Hepatocyte (in vitro differentiated cells): ENCODE measurements around the gene ATP2C2. TPM values are rescaled to one million over a fixed set of nuclear protein-coding genes. Genes with fewer than 3 reads are reported as not detected.

Experiments used
- DNase-seq: peaks from one replicate; pipeline ENCODE4 v3.0.0-alpha.2; 2016; ENCODE audit warnings: low spot score
- H2AFZ ChIP-seq: fragments of 200-600 bp; sonication (generic); 2 replicates; pipeline ENCODE4 v1.6.0; 2016; ENCODE audit warnings: antibody characterized with exemption, mild to moderate bottlenecking
- H3K27ac ChIP-seq: fragments of 200-600 bp; sonication (generic); 2 replicates; pipeline ENCODE4 v1.5.1; 2016; ENCODE audit warnings: mild to moderate bottlenecking
- H3K27me3 ChIP-seq: fragments of 200-600 bp; sonication (generic); 2 replicates; pipeline ENCODE4 v1.6.1; 2016
- H3K36me3 ChIP-seq: fragments of 200-600 bp; sonication (generic); replicated peaks from 2 replicates; pipeline ENCODE4 v1.5.1; 2016; ENCODE audit warnings: low read depth; ENCODE audit not compliant: insufficient read depth
- H3K4me1 ChIP-seq: fragments of 200-600 bp; sonication (generic); 2 replicates; pipeline ENCODE4 v1.5.1; 2016; ENCODE audit warnings: mild to moderate bottlenecking, moderate library complexity; ENCODE audit not compliant: insufficient read depth
- H3K4me2 ChIP-seq: fragments of 200-600 bp; sonication (generic); 2 replicates; pipeline ENCODE4 v1.6.0; 2016
- H3K4me3 ChIP-seq: fragments of 200-600 bp; sonication (generic); 2 replicates; pipeline ENCODE4 v1.5.1; 2016; ENCODE audit warnings: mild to moderate bottlenecking
- H3K79me2 ChIP-seq: fragments of 200-600 bp; sonication (generic); 2 replicates; pipeline ENCODE4 v1.6.0; 2017; ENCODE audit warnings: mild to moderate bottlenecking
- H3K9me2 ChIP-seq: fragments of 200-600 bp; sonication (generic); replicated peaks from 2 replicates; pipeline ENCODE4 v1.6.0; 2017; ENCODE audit warnings: mild to moderate bottlenecking; ENCODE audit not compliant: insufficient read depth
- H3K9me3 ChIP-seq: fragments of 200-600 bp; sonication (generic); 2 replicates; pipeline ENCODE4 v1.5.1; 2016; ENCODE audit warnings: low read depth, mild to moderate bottlenecking
- H4K20me1 ChIP-seq: fragments of 200-600 bp; sonication (generic); 2 replicates; pipeline ENCODE4 v1.6.0; 2016; ENCODE audit warnings: mild to moderate bottlenecking; ENCODE audit not compliant: insufficient read depth, poor library complexity, severe bottlenecking
- CTCF ChIP-seq: fragments of 200-600 bp; sonication (generic); IDR thresholded peaks from 2 replicates; pipeline ENCODE4 v1.5.1; 2016; ENCODE audit warnings: antibody characterized with exemption, mild to moderate bottlenecking; ENCODE audit not compliant: poor library complexity
- EZH2 ChIP-seq: fragments of 200-600 bp; sonication (generic); IDR thresholded peaks from 2 replicates; pipeline ENCODE4 v1.6.1; 2016; ENCODE audit warnings: antibody characterized with exemption, mild to moderate bottlenecking, borderline replicate concordance
- EZH2phosphoT487 ChIP-seq: fragments of 200-600 bp; sonication (generic); IDR thresholded peaks from one replicate; pipeline ENCODE4 v1.6.1; 2018; ENCODE audit warnings: antibody characterized with exemption, mild to moderate bottlenecking, low read depth, moderate library complexity; ENCODE audit not compliant: unreplicated experiment, severe bottlenecking
- whole genome bisulfite sequencing: methylation state at CpG from one replicate; pipeline ENCODE4 v1.1.6; 2016; ENCODE audit warnings: low lambda C conversion rate; ENCODE audit errors: missing lambda C conversion rate; 5-methylcytosine and 5-hydroxymethylcytosine counted together
- polyA plus RNA-seq: library from polyadenylated mRNA; unstranded; fragments of >200 nt; fragmentation: Nextera tagmentation; extraction: Ambion mirVana; gene quantifications from 2 replicates; pipeline ENCODE4 v1.2.1, GENCODE V29; 2016
- total RNA-seq: library from RNA; depleted of rRNA; stranded (reverse); fragments of >200 nt; gene quantifications from 2 replicates; pipeline ENCODE4 v1.2.3, GENCODE V29; 2014

The ATP2C2 gene
- total and polyA plus RNA-seq, 2 experiments from 2014 or later = 6.0 to 6.8 TPM

GRCh38 chr16:84499638-84500037 lies 131.3 kb downstream of the ATP2C2 start:
- Histone ChIP-seq H3K27ac (no peak overlapping the region), H4K20me1 (no peaks in the 10 kb centered on the region), H3K4me1 (peaks cover 5% of the 10 kb centered on the region), H3K36me3 (peaks cover 4% of the 10 kb centered on the region), H2AFZ (no peak overlapping the region), H3K9me2 (no peaks in the 10 kb centered on the region), H3K4me2 (no peak overlapping the region), H3K4me3 (no peak overlapping the region), H3K27me3 (no peaks in the 10 kb centered on the region), H3K79me2 (peaks cover 12% of the 10 kb centered on the region), H3K9me3 (no peaks in the 10 kb centered on the region)
- no peak for DNase-seq
- WGBS = 94% methylated on average over 15 of the region's 15 CpGs
- TF ChIP-seq EZH2 (no peak), EZH2phosphoT487 (no peak), CTCF (no peak)

GRCh38 chr16:84500531-84500930 lies 132.2 kb downstream of the ATP2C2 start:
- no peaks in the 10 kb centered on the region for H3K9me2 ChIP-seq
- H2AFZ ChIP-seq = no peak overlapping the region
- H3K4me3 ChIP-seq = no peak overlapping the region
- WGBS = 95% methylated on average over 13 of the region's 13 CpGs
- TF ChIP-seq EZH2phosphoT487 = no peak
- H3K9me3 ChIP-seq = no peaks in the 10 kb centered on the region
- no peak overlapping the region for H3K4me2 ChIP-seq
- peaks cover 12% of the 10 kb centered on the region for H3K4me1 ChIP-seq
- H3K27ac ChIP-seq = no peak overlapping the region
- H3K79me2 ChIP-seq = peaks cover 12% of the 10 kb centered on the region
- no peaks in the 10 kb centered on the region for H3K27me3 ChIP-seq
- no peaks in the 10 kb centered on the region for H4K20me1 ChIP-seq
- H3K36me3 ChIP-seq = no peaks in the 10 kb centered on the region
- peak; percentile 2 for DNase-seq

GRCh38 chr16:84501077-84501735 lies 132.9 kb downstream of the ATP2C2 start:
- no peak for TF ChIP-seq CTCF
- TF ChIP-seq EZH2phosphoT487 = no peak
- TF ChIP-seq EZH2 = no peak
- no peak overlapping the region for H2AFZ ChIP-seq

GRCh38 chr16:84502075-84502474 lies 133.7 kb downstream of the ATP2C2 start:
- no peaks in the 10 kb centered on the region for H3K36me3 ChIP-seq
- no peak overlapping the region for H3K4me3 ChIP-seq
- H3K9me3 ChIP-seq = no peaks in the 10 kb centered on the region
- H3K27ac ChIP-seq = no peak overlapping the region
- TF ChIP-seq CTCF (no peak), EZH2 (no peak), EZH2phosphoT487 (no peak)
- no peak overlapping the region for H3K4me2 ChIP-seq
- no peaks in the 10 kb centered on the region for H4K20me1 ChIP-seq
- no peak overlapping the region for H2AFZ ChIP-seq
- H3K4me1 ChIP-seq = peaks cover 13% of the 10 kb centered on the region
- DNase-seq = peak; percentile 2
- H3K9me2 ChIP-seq = no peaks in the 10 kb centered on the region
- WGBS = 93% methylated on average over 13 of the region's 13 CpGs
- peaks cover 12% of the 10 kb centered on the region for H3K79me2 ChIP-seq
- H3K27me3 ChIP-seq = no peaks in the 10 kb centered on the region

More at GRCh38 chr16:84501077-84501735, 132.9 kb downstream of the ATP2C2 start:
- Histone ChIP-seq H3K9me2 (no peaks in the 10 kb centered on the region), H3K27me3 (no peaks in the 10 kb centered on the region), H3K4me2 (no peak overlapping the region), H3K79me2 (peaks cover 12% of the 10 kb centered on the region), H3K9me3 (no peaks in the 10 kb centered on the region), H4K20me1 (no peaks in the 10 kb centered on the region), H3K27ac (no peak overlapping the region), H3K4me3 (no peak overlapping the region), H3K36me3 (no peaks in the 10 kb centered on the region), H3K4me1 (peaks cover 13% of the 10 kb centered on the region)
- 83% methylated on average over 12 of the region's 12 CpGs for WGBS
- DNase-seq = peak; percentile 41
